A673 (cell line): ENCODE results near the gene IPCEF1. TPM values are rescaled to one million over a fixed set of nuclear protein-coding genes. Genes with fewer than 3 reads are reported as not detected.

ENCODE experiments used
- BruUV-seq: library from RNA; stranded (reverse); fragments of 400-500 nt; replicated peaks from 2 replicates; lab custom pipeline; 2021; lab: Mats Ljungman, UMichigan
- CTCF ChIA-PET: fragments of 300-600 bp; sonication (Branson Sonifier 250); formaldehyde crosslinking; loops from one replicate; lab custom pipeline; 2022; ENCODE audit warnings: antibody characterized with exemption; lab: Charles Lee
- POLR2A ChIA-PET: fragments of 300-600 bp; sonication (Branson Sonifier 250); formaldehyde crosslinking; loops from one replicate; lab custom pipeline; 2022; ENCODE audit warnings: antibody characterized with exemption; ENCODE audit not compliant: low non-redundant PET; lab: Charles Lee
- DNase-seq: peaks from one replicate; pipeline ENCODE4 v3.0.0-alpha.2; 2015; ENCODE audit warnings: low spot score
- H3K27ac ChIP-seq: fragments of 200-600 bp; sonication (generic); 2 replicates; pipeline ENCODE4 v1.5.1; 2016; ENCODE audit warnings: mixed run types, low read depth, mild to moderate bottlenecking, mixed read lengths, antibody characterized with exemption, low read length; ENCODE audit not compliant: poor library complexity, severe bottlenecking
- H3K27me3 ChIP-seq: fragments of 200-600 bp; sonication (generic); replicated peaks from 2 replicates; pipeline ENCODE4 v1.6.1; 2017; ENCODE audit warnings: mixed run types, low read depth, mild to moderate bottlenecking, mixed read lengths, antibody characterized with exemption, low read length; ENCODE audit not compliant: insufficient read depth, poor library complexity
- H3K36me3 ChIP-seq: fragments of 200-600 bp; sonication (generic); 2 replicates; pipeline ENCODE4 v1.6.1; 2016; ENCODE audit warnings: mixed run types, mild to moderate bottlenecking, mixed read lengths, antibody characterized with exemption, low read length; ENCODE audit not compliant: insufficient read depth, poor library complexity, severe bottlenecking
- H3K4me1 ChIP-seq: fragments of 200-600 bp; sonication (generic); 2 replicates; pipeline ENCODE4 v1.6.1; 2017; ENCODE audit warnings: mixed run types, mild to moderate bottlenecking, mixed read lengths, antibody characterized with exemption, low read length; ENCODE audit not compliant: insufficient read depth, poor library complexity, severe bottlenecking
- H3K4me3 ChIP-seq: fragments of 200-600 bp; sonication (generic); 2 replicates; pipeline ENCODE4 v1.5.1; 2016; ENCODE audit warnings: low read depth, mixed run types, mild to moderate bottlenecking, mixed read lengths, low read length; ENCODE audit not compliant: poor library complexity, severe bottlenecking
- H3K9me3 ChIP-seq: fragments of 200-600 bp; sonication (generic); 2 replicates; pipeline ENCODE4 v1.6.1; 2016; ENCODE audit warnings: mixed run types, low read depth, mild to moderate bottlenecking, mixed read lengths, antibody characterized with exemption, low read length; ENCODE audit not compliant: poor library complexity, severe bottlenecking
- CTCF ChIP-seq: fragments of 300-800, 200-600 bp; sonication (generic); conservative IDR thresholded peaks from 2 replicates; pipeline ENCODE4 v1.5.1; 2017; ENCODE audit warnings: low read depth, mild to moderate bottlenecking, antibody characterized with exemption, low read length, moderate library complexity, mixed read lengths
- EZH2 ChIP-seq: fragments of 200-600 bp; sonication (generic); IDR thresholded peaks from 2 replicates; pipeline ENCODE4 v1.6.1; 2017; ENCODE audit warnings: borderline replicate concordance, low read depth, mild to moderate bottlenecking, mixed read lengths, antibody characterized with exemption, low read length; ENCODE audit not compliant: poor library complexity, severe bottlenecking
- intact Hi-C: fragments of 100-400 bp; cut with micrococcal nuclease; formaldehyde crosslinking; loops from one replicate; pipeline ENCODE4 v1.10.0; 2022; ENCODE audit not compliant: unreplicated experiment
- total RNA-seq: library from RNA; stranded (reverse); gene quantifications from 2 replicates; pipeline ENCODE4 v1.2.3, GENCODE V29; 2021

Gene IPCEF1
- total RNA-seq, 1 experiment from 2014 or later, result 1.4 TPM

- BruUV-seq, result no TSS peak
- TF ChIP-seq CTCF (no peak), EZH2 (no peak)
- intact Hi-C loops, result no loop called here
- no peak overlapping the region for H3K4me3 ChIP-seq
- no peaks in the 10 kb centered on the region for H3K36me3 ChIP-seq
- peaks cover 4% of the 10 kb centered on the region for H3K4me1 ChIP-seq
- peaks cover 7% of the 10 kb centered on the region for H3K9me3 ChIP-seq
- ChIA-PET POLR2A (no interaction called here), CTCF (no interaction called here)
- no peak for DNase-seq
- H3K27ac ChIP-seq, result no peak overlapping the region
- H3K27me3 ChIP-seq, result no peaks in the 10 kb centered on the region
Observed at GRCh38 chr6:154252678-154253077, 103.9 kb downstream of the IPCEF1 start.

GRCh38 chr6:154251116-154251515 lies 105.5 kb downstream of the IPCEF1 start:
- Histone ChIP-seq H3K9me3 (peaks cover 7% of the 10 kb centered on the region), H3K4me3 (no peak overlapping the region), H3K4me1 (peaks cover 18% of the 10 kb centered on the region), H3K27me3 (no peaks in the 10 kb centered on the region), H3K27ac (no peak overlapping the region), H3K36me3 (no peaks in the 10 kb centered on the region)
- CTCF ChIA-PET, result no interaction called here
- intact Hi-C loops, result no loop called here
- TF ChIP-seq EZH2 (no peak), CTCF (no peak)
- DNase-seq, result no peak
- no TSS peak for BruUV-seq
- POLR2A ChIA-PET, result no interaction called here

GRCh38 chr6:154249499-154250298 lies 106.9 kb downstream of the IPCEF1 start:
- Histone ChIP-seq H3K4me1 (peaks cover 28% of the 10 kb centered on the region), H3K27ac (no peak overlapping the region), H3K36me3 (no peaks in the 10 kb centered on the region), H3K4me3 (no peak overlapping the region), H3K27me3 (no peaks in the 10 kb centered on the region), H3K9me3 (no peaks in the 10 kb centered on the region)
- intact Hi-C loops, result no loop called here
- CTCF ChIA-PET, result no interaction called here
- TF ChIP-seq EZH2 (no peak), CTCF (no peak)
- POLR2A ChIA-PET, result no interaction called here
- no peak for DNase-seq
- BruUV-seq, result no TSS peak
